ENCODE measurements around the gene POT1.

GRCh38 chr7:124918662-124919061, 11.0 kb downstream of the POT1 start:
- TF ChIP-seq CTCF (IDR thresholded peaks at IDR 0.05) (no peak), ATF3 (CRISPR knock-in tag; conservative IDR thresholded peaks at IDR 0.05) (no peak), MXD4 (CRISPR knock-in tag; IDR thresholded peaks at IDR 0.05; ENCODE audit: borderline replicate concordance) (no peak), FOXP1 (CRISPR knock-in tag; IDR thresholded peaks at IDR 0.05; ENCODE audit: borderline replicate concordance) (no peak)

Measured in WTC11 (cell line).